Stimulated activated memory B cell treated with anti-CD40 and anti-IgM and Interleukin-4, amounts not matched to agents 10 μg/mL and 1 μg/mL and 100 μg/mL, for 72 hours (primary cell): ENCODE data around the gene NIFK.

Experiments
- ATAC-seq: fragments of 150-1000 bp; cut with Tn5 transposase; 2 replicates; pipeline ENCODE4 v1.10.0; 2021
- H3K27ac Mint-ChIP-seq: one replicate; pipeline ENCODE4 v1.8.0; 2022; ENCODE audit warnings: mild to moderate bottlenecking, mixed read lengths
- H3K27me3 Mint-ChIP-seq: one replicate; pipeline ENCODE4 v1.8.0; 2022; ENCODE audit warnings: mixed read lengths
- H3K36me3 Mint-ChIP-seq: one replicate; pipeline ENCODE4 v1.8.0; 2022; ENCODE audit warnings: mixed read lengths
- H3K4me1 Mint-ChIP-seq: one replicate; pipeline ENCODE4 v1.8.0; 2022; ENCODE audit warnings: mixed read lengths
- H3K4me3 Mint-ChIP-seq: one replicate; pipeline ENCODE4 v1.8.0; 2022; ENCODE audit warnings: mild to moderate bottlenecking, moderate library complexity, mixed read lengths
- H3K9me3 Mint-ChIP-seq: one replicate; pipeline ENCODE4 v1.8.0; 2022; ENCODE audit warnings: mixed read lengths

The NIFK gene

DNA sequence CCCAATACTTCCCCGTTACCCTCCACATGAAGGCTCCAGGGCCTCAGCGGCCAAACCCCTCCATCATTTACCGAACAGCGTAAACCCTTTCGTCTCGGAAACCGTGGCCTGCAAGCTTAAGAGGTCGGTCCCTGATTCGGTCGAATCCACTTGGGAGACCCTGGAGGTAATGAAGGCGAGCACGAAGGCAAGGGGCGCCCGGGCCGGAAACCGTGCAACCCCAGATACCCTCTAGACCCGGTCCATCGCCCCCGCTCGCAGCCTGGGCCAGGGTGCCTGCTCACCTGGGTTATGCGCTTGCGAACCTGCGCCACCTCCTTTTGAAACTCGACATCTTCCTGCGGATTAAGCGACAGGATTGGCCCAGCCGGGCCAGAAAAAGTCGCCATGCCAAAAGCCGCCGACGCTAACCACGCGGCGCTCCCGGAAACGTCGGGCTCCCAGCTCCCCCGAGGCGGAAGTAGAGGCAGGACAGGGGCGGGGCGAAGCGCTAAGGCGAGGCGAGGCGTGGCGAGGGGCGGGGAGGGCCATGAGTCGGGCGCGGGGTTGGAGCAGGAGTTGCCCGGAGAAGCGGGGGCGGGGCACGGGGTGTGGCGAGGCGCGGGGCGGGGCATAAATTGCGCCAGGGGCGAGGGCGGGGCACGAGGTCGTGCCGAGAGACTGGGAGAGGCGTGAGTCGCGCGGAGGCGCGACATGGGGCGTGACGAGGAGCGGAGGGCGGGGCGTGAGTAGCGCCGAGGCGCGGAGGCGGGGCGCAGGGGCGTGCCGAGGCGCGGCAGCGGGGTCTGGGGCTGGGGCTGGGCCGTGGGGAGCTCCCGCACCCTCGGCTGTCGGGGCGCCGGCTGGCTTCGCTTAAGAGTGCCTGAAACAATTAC, at the start of gene NIFK:
TSS of gene NIFK (minus strand) at position 414 of the 875 bp plus-strand sequence. CDS start at position 389, 25 bp downstream.
- peak; percentile 98 for ATAC-seq
- Mint-ChIP-seq H3K4me3 (peak within 1 kb of the TSS; percentile 98), H3K4me1 (peaks cover 29% of the 10 kb centered on the region), H3K36me3 (peaks cover 20% of the 10 kb centered on the region), H3K27me3 (no peaks in the 10 kb centered on the region), H3K27ac (peak within 1 kb of the TSS; percentile 95), H3K9me3 (no peaks in the 10 kb centered on the region)

DNA sequence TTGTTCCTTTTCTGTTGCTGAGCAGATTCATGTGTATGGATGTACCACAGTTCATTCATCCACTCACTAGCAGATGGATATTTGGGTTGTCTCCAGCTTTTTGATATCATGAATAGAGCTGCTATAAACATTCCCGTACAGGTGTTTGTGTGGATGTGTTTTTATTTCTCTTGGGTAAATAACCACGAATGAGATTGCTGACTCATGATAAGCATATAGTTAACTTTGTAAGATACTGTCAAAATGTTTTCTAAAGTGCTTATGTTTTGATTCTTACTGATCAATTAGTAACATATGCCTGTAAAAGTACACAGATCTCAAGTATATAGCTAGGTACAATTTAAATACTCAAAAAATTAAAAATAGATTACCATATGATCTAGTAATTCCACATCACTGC, 46.5 kb upstream of the NIFK start:
- Mint-ChIP-seq H3K4me3 (no peak overlapping the region), H3K9me3 (no peaks in the 10 kb centered on the region), H3K36me3 (no peaks in the 10 kb centered on the region), H3K4me1 (no peaks in the 10 kb centered on the region), H3K27ac (no peak overlapping the region), H3K27me3 (no peaks in the 10 kb centered on the region)
- no peak for ATAC-seq

DNA sequence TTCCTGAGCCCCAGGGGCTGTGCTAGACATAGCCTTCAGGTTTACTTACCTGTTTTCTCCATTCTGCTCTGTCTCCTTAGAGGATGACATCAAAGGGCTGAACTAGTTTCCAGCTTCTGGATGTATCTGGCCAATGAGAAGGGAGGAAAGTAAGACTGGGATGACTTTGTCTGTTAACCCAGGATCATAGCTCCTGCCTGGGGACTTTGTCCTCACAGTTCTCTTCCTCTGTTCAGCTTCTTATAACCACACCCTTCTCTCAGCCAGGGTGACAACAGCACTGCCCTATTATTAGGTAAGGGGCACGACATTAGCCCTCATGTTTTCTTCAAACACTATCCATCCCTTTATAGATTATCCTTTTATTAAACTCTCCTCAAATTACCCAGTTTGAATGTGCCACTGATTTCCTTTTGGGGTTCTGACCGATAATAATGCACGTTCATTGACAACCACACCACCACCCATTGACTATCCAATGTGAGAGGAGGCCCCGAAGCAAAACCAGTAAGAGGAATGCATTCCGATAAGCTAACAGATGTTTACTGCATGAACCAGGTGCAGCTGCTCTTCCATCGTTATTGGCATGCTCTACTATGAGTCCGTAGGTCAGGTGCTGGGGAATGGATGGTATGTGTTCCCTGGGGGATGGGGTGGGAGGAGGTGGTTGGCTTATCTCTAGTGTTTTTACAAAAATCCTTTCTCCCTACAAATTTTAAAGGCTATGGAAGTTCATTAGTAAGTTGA, 42.2 kb upstream of the NIFK start:
- H3K36me3 Mint-ChIP-seq: no peaks in the 10 kb centered on the region
- H3K4me1 Mint-ChIP-seq: no peaks in the 10 kb centered on the region
- no peaks in the 10 kb centered on the region for H3K9me3 Mint-ChIP-seq
- H3K27me3 Mint-ChIP-seq: no peaks in the 10 kb centered on the region
- H3K4me3 Mint-ChIP-seq: no peak overlapping the region
- no peak overlapping the region for H3K27ac Mint-ChIP-seq
- no peak for ATAC-seq

DNA sequence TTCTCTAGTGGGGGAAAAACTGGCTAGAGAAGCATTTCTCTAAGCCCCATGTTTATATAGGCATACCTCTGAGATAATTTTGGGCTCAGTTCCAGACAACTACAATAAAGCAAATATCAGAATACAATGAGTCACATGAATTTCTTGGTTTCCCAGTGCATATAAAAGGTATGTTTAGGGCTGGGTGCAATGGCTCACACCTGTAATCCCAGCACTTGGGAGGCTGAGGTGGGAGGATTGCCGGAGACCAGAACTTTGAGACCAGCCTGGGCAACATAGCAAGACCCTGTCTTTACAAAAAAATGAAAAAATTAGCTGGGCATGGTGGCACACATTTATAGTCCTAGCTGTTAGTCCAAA, 41.0 kb upstream of the NIFK start:
- no peaks in the 10 kb centered on the region for H3K4me1 Mint-ChIP-seq
- H3K27ac Mint-ChIP-seq: no peak overlapping the region
- H3K4me3 Mint-ChIP-seq: no peak overlapping the region
- no peaks in the 10 kb centered on the region for H3K36me3 Mint-ChIP-seq
- H3K9me3 Mint-ChIP-seq: no peaks in the 10 kb centered on the region
- no peaks in the 10 kb centered on the region for H3K27me3 Mint-ChIP-seq
- ATAC-seq: no peak

DNA sequence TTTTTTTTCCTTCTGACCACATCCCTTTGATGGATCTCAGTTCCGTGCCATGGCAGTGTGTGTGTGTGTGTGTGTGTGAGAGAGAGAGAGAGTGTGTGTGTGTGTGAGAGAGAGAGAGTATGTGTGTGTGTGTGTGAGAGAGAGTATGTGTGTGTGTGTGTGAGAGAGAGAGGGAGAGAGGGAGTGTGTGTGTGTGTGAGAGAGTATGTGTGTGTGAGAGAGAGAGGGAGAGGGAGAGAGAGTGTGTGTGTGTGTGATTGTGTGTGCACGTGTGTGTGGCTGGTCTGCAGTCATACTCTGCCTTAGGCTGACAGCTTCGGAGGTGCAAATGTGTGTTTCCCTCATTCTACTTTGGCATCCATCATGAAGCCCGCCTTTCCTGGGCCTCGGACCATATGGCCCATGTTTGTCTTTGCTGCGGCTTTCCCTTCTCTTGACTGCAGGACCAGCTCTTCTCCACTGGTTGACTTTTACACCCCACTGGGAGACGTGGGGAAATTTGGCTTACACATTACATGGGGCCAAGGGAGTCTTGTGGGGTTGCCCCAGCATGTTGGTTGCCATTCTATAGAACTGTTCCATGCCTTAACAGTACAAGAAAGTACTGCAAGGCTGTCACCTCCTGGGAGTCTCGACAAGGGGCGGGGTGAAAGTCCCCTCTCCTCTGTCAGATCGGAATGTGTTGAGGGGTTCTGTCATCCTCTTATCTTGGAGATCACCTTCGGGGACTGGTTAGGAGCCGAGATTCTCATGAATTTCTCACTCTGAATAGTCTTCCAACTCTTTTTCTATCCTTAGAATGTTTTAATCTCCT, 40.4 kb upstream of the NIFK start:
- ATAC-seq: no peak
- no peaks in the 10 kb centered on the region for H3K4me1 Mint-ChIP-seq
- no peaks in the 10 kb centered on the region for H3K9me3 Mint-ChIP-seq
- no peak overlapping the region for H3K27ac Mint-ChIP-seq
- no peaks in the 10 kb centered on the region for H3K36me3 Mint-ChIP-seq
- H3K27me3 Mint-ChIP-seq: no peaks in the 10 kb centered on the region
- H3K4me3 Mint-ChIP-seq: no peak overlapping the region

DNA sequence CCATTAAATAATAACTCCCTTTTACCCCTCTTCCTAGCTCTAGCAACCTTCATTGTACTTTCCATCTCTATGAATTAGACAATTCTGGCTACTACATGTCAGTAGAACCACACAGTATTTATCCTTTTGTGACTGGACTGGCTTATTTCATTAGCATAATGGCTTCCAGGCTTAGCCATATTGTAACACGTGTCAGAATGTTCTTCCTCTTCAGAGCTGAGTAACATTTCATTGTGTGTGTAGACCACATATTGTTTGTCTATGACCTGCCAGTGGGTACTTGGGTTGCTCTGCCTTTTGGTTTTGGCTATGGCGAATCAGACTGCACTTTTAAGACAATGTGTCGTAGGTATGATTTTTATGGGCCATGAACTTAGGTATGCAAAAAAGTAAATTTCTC, 39.7 kb upstream of the NIFK start:
- H3K4me1 Mint-ChIP-seq: no peaks in the 10 kb centered on the region
- H3K4me3 Mint-ChIP-seq: no peak overlapping the region
- H3K9me3 Mint-ChIP-seq: no peaks in the 10 kb centered on the region
- no peak for ATAC-seq
- no peaks in the 10 kb centered on the region for H3K27me3 Mint-ChIP-seq
- H3K36me3 Mint-ChIP-seq: no peaks in the 10 kb centered on the region
- H3K27ac Mint-ChIP-seq: no peak overlapping the region

DNA sequence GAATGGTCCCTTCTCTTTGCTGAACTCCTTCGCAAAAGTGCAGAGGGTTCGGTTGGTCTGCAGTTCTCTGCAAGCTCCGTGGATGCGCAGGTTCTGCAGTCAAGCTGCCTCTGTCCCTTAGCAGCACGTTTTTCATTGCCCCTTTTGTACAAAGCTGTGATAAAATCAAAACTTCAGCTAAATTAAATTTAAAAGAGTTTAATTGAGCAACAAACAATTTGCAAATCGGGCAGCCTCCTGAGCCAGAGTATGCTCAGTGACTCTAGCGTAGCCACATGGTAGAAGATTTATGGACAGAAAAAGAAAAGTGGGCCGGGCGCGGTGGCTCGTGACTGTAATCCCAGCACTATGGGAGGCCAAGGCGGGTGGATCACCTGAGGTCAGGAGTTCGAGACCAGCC, 37.6 kb upstream of the NIFK start:
- Mint-ChIP-seq H3K27ac (no peak overlapping the region), H3K36me3 (peaks cover 11% of the 10 kb centered on the region), H3K9me3 (no peaks in the 10 kb centered on the region), H3K4me3 (no peak overlapping the region), H3K4me1 (no peaks in the 10 kb centered on the region), H3K27me3 (no peaks in the 10 kb centered on the region)
- ATAC-seq: no peak

DNA sequence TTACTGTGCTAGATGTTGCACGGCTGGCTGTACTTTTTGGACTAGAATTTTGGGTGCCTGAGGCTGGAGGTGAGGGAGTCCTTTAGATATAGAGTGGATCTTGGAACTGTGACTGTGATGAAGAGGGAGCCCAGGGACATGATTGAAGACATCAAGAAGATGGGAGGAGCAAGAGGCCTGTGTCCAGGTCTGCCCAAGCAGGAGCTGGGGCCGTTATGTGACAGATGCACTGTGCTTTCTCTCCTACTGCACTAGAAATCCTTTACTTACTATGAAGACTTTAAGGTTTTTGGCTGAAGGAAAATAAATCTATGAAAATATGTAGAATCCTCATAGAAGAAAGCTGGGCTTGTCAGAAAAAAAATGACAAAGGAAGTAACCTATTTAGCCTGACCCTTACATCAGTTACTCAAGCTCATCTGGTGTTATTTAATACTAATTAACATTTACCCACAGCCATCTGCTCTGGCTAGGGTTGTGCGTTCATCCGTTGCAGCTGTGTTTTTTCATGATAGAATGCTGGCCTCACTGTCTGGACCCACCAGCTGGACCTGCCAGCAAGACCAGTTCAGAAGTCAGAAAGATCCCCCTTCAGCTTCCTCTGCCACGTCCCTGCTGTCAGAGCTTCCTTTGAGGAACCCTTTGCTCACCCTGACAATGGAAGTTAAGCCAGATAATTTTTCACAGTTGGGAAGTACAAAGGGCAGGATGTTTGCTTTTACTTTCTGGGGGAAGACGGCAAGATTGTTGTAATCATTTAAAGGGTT, 35.5 kb upstream of the NIFK start:
- H3K9me3 Mint-ChIP-seq: no peaks in the 10 kb centered on the region
- no peak for ATAC-seq
- no peak overlapping the region for H3K27ac Mint-ChIP-seq
- no peaks in the 10 kb centered on the region for H3K4me1 Mint-ChIP-seq
- H3K27me3 Mint-ChIP-seq: no peaks in the 10 kb centered on the region
- H3K36me3 Mint-ChIP-seq: peaks cover 24% of the 10 kb centered on the region
- no peak overlapping the region for H3K4me3 Mint-ChIP-seq

DNA sequence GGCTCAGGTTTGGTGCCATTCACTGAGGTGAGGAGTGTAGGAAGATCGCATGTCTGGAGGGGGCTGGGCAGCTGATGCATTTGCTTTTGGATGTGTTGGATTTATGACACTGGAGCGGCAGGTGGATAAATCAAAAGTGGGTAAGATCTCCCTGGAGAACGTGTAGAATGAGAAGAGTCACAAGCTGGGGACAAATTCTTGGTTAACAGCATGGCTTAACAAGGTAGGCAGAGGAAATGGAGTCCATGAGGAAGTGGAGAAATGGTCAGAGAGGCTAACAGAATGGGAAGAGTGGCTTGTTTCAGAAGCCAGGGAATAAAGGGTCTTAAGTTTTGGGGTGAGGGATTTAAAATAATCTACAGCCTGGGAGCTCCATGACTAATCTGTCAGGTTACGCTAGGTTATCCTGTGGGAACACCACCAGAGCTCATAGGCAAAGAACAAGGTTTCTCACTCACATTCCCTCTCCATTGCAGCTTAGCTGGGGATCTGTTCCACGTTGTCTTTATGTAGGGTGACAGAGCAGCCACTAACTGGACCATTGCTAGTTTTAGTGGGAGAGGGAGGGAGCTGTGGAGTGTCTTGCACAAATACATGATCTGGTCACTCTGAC, 31.6 kb upstream of the NIFK start:
- Mint-ChIP-seq H3K4me1 (no peaks in the 10 kb centered on the region), H3K4me3 (no peak overlapping the region), H3K9me3 (no peaks in the 10 kb centered on the region), H3K36me3 (peaks cover 50% of the 10 kb centered on the region), H3K27ac (no peak overlapping the region), H3K27me3 (no peaks in the 10 kb centered on the region)
- no peak for ATAC-seq

DNA sequence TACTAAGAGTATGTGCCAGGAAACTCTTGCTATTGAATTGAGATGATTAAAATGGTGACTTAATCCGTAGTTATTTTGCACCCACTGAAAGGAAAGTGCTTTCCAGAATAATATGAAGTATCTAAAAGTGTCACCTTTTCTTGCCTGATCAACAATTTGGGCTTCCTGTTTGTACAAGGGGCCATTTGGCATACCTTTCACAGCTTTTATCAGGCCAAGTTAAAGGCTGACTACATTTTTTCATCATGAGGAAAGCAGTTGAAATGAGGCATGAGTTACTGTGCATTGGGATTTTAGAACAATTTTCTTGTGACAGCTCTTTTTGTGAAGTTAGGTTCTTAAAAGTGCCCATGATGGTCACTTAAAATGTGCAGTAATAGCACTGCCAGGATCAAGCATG, 29.9 kb upstream of the NIFK start:
- H3K36me3 Mint-ChIP-seq: peaks cover 55% of the 10 kb centered on the region
- H3K27me3 Mint-ChIP-seq: no peaks in the 10 kb centered on the region
- no peaks in the 10 kb centered on the region for H3K9me3 Mint-ChIP-seq
- no peak overlapping the region for H3K4me3 Mint-ChIP-seq
- H3K4me1 Mint-ChIP-seq: no peaks in the 10 kb centered on the region
- no peak for ATAC-seq
- no peak overlapping the region for H3K27ac Mint-ChIP-seq

DNA sequence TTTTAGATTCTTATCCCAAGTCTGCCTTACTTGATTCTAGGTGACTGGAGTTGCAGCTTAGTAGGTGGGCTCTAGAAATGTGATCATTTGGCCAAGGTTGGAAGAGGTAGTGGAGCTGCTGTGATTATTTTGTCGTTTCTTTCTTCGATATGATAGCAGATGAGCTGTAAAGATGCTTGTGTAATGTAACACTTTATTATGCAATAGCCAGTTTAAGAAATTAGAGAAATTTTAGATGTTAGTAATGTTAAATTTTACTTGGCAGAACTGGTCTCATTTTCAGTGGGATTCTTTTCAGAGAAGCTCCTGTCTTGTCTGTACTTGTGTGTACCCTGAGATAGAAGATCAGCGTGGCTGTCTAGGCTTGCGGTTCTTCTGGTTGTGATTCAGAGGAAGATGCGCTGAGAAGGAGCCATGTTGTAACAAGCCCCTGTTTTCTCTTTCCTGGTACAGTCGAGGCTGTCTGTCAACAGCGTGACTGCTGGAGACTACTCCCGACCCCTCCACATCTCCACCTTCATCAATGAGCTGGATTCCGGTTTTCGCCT, 28.1 kb upstream of the NIFK start:
- no peak for ATAC-seq
- Mint-ChIP-seq H3K4me1 (no peaks in the 10 kb centered on the region), H3K27ac (no peak overlapping the region), H3K4me3 (no peak overlapping the region), H3K27me3 (no peaks in the 10 kb centered on the region), H3K9me3 (no peaks in the 10 kb centered on the region), H3K36me3 (peaks cover 57% of the 10 kb centered on the region)

DNA sequence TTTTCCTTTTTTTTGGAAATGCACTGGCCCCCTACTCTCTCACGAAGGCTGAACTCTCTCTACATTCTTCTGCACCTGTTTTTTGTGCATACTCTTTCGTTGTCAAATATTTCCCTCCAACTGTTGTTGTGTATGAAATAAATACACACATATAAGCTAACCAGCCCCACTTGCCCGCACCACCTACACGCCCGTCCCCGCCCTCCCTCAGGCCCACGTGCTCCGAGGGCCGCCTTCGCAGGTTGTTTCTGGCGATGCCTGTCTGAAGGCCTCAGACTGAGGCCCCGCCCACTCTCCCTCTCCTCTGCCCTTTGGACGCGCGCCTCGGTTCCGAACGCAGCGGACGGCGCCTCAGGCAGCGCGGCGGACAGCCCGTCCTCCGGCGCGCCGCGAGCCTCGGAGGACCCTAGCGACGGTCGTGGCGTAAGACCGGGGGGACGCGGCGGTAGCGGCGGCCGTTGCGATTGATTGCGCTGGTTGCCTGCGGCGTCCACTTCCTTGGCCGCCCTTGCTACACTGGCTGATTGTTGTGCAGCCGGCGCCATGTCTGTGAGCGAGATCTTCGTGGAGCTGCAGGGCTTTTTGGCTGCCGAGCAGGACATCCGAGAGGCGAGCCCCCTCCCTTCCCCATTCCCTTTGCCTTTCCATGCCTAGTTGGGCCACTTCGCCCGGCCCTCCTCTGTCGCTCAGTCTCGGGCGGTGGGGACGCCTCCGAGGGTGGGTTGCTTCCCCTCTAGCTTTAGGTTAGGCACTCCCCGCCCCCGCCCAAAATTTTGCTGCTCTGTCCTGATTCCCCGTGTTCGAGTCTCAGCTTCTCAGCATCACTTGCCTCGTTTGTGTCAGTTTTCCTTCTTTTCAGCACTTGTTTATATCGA, 18.8 kb upstream of the NIFK start, which contains the start of gene TSN:
TSS of gene TSN (plus strand) at position 415 of the 875 bp plus-strand sequence. CDS start at position 544, 129 bp downstream.
- no peaks in the 10 kb centered on the region for H3K9me3 Mint-ChIP-seq
- peak; percentile 100 for ATAC-seq
- H3K4me1 Mint-ChIP-seq: peaks cover 20% of the 10 kb centered on the region
- H3K27me3 Mint-ChIP-seq: no peaks in the 10 kb centered on the region
- H3K4me3 Mint-ChIP-seq: peak within 1 kb of the TSS; percentile 83
- H3K27ac Mint-ChIP-seq: peak within 1 kb of the TSS; percentile 95
- no peaks in the 10 kb centered on the region for H3K36me3 Mint-ChIP-seq

DNA sequence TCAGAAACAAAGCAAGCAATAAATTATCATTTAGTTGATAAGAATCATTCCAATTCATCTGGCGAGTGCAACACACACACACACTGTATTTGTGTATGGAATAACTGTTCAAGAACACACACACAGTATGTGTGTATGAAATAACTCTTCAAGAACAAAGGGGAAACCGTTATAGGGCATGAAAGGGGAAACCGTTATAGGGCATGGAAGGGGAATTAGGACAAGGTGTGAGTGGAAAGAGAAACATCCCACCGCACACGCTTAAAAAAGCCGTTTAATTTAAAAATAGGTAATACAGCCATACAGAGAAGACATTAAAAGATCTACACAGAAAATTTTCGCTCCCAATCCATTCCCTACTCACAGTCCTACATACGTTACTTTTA, 18.2 kb upstream of the NIFK start:
- Mint-ChIP-seq H3K36me3 (no peaks in the 10 kb centered on the region), H3K27ac (peak overlapping the region; percentile 95), H3K4me1 (peaks cover 20% of the 10 kb centered on the region), H3K9me3 (no peaks in the 10 kb centered on the region), H3K4me3 (peak overlapping the region; percentile 83), H3K27me3 (no peaks in the 10 kb centered on the region)
- ATAC-seq: no peak
